ENCODE results near the gene TXNRD2. TPM values are rescaled to one million over a fixed set of nuclear protein-coding genes. Genes with fewer than 3 reads are reported as not detected.

TXNRD2 gene
- total RNA-seq, 1 experiment from 2014 or later: 19.7 TPM

DNA sequence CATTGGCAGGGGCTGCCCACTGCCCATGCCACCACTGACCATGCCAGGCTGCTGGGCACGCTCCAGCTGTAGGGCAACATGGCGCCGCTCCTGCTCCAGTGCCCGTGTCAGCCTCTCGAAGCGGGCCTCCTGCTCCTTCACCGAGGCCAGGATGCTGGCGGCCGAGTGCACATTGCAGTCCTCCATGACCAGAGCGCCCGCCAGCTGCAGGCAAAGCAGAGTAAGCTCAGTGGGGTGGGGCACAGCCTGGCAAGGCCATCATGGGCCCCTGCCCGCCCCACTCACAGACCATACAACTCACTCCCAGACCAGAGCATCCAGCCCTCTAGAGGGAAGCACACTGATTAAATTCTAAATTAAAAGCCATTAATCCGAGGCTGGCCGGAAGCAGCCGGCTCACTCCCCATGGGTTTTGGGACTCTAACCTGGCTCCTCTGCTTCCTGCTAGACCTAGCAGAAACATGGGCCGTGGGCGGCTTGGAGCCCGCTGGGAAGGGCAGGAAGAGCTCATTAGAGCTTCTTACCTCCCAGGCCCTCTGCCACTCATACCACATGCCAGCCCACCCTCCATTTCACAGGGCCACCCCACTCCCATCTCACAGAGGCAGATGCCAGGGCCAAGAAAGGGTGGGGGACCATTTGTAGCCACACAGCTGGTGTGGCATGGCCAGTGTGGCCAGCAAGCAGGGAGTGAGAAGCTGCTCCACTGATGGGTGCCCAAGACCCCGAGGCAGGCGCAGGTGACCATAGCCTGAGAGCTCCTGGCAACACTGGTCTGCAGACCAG lies 49.2 kb upstream of the TXNRD2 start:
- Histone ChIP-seq H3K4me1 (ENCODE audit: control insufficient read depth in 1 of 2, insufficient read depth in 2 of 2, low read length in 2 of 2) (peaks cover 5 to 12% of the 10 kb centered on the region in 2 experiments), H3K4me2 (ENCODE audit: low read length) (no peak overlapping the region), H3K27ac (ENCODE audit: low read depth, low read length) (no peak overlapping the region), H3K79me2 (ENCODE audit: insufficient read depth, low read length) (no peaks in the 10 kb centered on the region), H3K27me3 (ENCODE audit: insufficient read depth, low read length) (no peaks in the 10 kb centered on the region), H3K9me2 (ENCODE audit: insufficient read depth) (no peaks in the 10 kb centered on the region), H2AFZ (ENCODE audit: low read depth, low read length, poor library complexity, severe bottlenecking) (no peak overlapping the region), H3K9me3 (ENCODE audit: control insufficient read depth in 1 of 2, insufficient read depth in 1 of 2, low read depth in 1 of 2, low read length in 2 of 2) (no peaks in the 10 kb centered on the region), H4K20me1 (ENCODE audit: insufficient read depth) (no peaks in the 10 kb centered on the region), H3K4me3 (replicated peaks in 1 of 2; ENCODE audit: low read depth in 1 of 2, low read length in 2 of 2) (no peak overlapping the region), H3K9ac (ENCODE audit: low read length) (no peak overlapping the region), H3K36me3 (ENCODE audit: control insufficient read depth in 1 of 2, insufficient read depth in 2 of 2, low read length in 2 of 2) (no peaks in the 10 kb centered on the region)
- DNase-seq (ENCODE audit: low read depth, low spot score): no peak
- no TSS peak for BruUV-seq (replicated peaks)
- ChIA-PET CTCF (no interaction called here), RAD21 (ENCODE audit: low non-redundant PET in 1 of 2, low total read pairs in 2 of 2, uncharacterized antibody in 2 of 2, unreplicated experiment in 2 of 2) (no interaction called here), POLR2A (no interaction called here)
- intact Hi-C loops (cut with micrococcal nuclease): no loop called here
- no peak for ATAC-seq
- TF ChIP-seq POLR2AphosphoS5 (IDR thresholded peaks at IDR 0.05; ENCODE audit: low read depth, low read length) (no peak), EGR1 (IDR thresholded peaks at IDR 0.05; ENCODE audit: low read depth) (no peak), SP1 (IDR thresholded peaks at IDR 0.05; ENCODE audit: low read depth) (no peak)

DNA sequence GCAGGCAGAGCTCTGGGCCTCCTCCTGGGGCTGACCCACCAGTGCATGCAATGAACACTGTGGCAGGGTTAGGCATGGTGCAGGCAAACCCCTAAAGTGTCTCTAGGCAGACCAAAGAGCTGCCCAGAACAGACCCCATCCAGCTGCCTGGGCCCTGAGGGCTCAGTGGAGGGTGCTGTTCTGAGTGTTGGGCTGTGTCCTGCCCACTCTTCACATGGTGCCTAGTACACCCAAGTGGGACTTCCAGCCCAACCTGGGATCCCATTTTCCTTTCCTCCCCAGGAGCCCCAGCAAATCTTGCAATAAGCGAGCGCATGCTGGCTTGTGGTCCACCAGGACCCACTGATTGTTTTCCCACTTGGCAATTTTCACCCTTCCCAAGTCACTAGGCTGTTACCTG lies 48.6 kb upstream of the TXNRD2 start:
- Histone ChIP-seq H3K9me2 (ENCODE audit: insufficient read depth) (no peaks in the 10 kb centered on the region), H4K20me1 (ENCODE audit: insufficient read depth) (no peaks in the 10 kb centered on the region), H3K79me2 (ENCODE audit: insufficient read depth, low read length) (peaks cover 4% of the 10 kb centered on the region; the same call in 1 of the 2 replicates), H3K4me3 (replicated peaks in 1 of 2; ENCODE audit: low read depth in 1 of 2, low read length in 2 of 2) (no peak overlapping the region), H3K36me3 (ENCODE audit: control insufficient read depth in 1 of 2, insufficient read depth in 2 of 2, low read length in 2 of 2) (no peaks in the 10 kb centered on the region), H3K4me1 (ENCODE audit: control insufficient read depth in 1 of 2, insufficient read depth in 2 of 2, low read length in 2 of 2) (peaks cover 11 to 18% of the 10 kb centered on the region in 2 experiments), H3K27me3 (ENCODE audit: insufficient read depth, low read length) (no peaks in the 10 kb centered on the region), H3K27ac (ENCODE audit: low read depth, low read length) (no peak overlapping the region), H3K9me3 (ENCODE audit: control insufficient read depth in 1 of 2, insufficient read depth in 1 of 2, low read depth in 1 of 2, low read length in 2 of 2) (no peaks in the 10 kb centered on the region), H3K4me2 (ENCODE audit: low read length) (no peak overlapping the region), H2AFZ (ENCODE audit: low read depth, low read length, poor library complexity, severe bottlenecking) (no peak overlapping the region), H3K9ac (ENCODE audit: low read length) (no peak overlapping the region)
- intact Hi-C loops (cut with micrococcal nuclease): no loop called here
- DNase-seq (ENCODE audit: low read depth, low spot score): no peak
- POLR2A ChIA-PET: no interaction called here
- BruUV-seq (replicated peaks): no TSS peak
- no peak for ATAC-seq
- TF ChIP-seq ELF1 (IDR thresholded peaks at IDR 0.05; ENCODE audit: borderline replicate concordance, low read depth) (no peak), EZH2phosphoT487 (IDR thresholded peaks at IDR 0.05; ENCODE audit: borderline replicate concordance) (no peak), FOSL1 (IDR thresholded peaks at IDR 0.05; ENCODE audit: low read depth) (no peak), SIN3A (IDR thresholded peaks at IDR 0.05; ENCODE audit: low read depth) (no peak), YY1 (IDR thresholded peaks at IDR 0.05; ENCODE audit: extremely low read depth, insufficient replicate concordance, low read depth, low read length) (no peak), JUND (IDR thresholded peaks at IDR 0.05) (no peak), RAD21 (IDR thresholded peaks at IDR 0.05; ENCODE audit: low read depth) (no peak)
- TF ChIP-seq, protein P1, sequence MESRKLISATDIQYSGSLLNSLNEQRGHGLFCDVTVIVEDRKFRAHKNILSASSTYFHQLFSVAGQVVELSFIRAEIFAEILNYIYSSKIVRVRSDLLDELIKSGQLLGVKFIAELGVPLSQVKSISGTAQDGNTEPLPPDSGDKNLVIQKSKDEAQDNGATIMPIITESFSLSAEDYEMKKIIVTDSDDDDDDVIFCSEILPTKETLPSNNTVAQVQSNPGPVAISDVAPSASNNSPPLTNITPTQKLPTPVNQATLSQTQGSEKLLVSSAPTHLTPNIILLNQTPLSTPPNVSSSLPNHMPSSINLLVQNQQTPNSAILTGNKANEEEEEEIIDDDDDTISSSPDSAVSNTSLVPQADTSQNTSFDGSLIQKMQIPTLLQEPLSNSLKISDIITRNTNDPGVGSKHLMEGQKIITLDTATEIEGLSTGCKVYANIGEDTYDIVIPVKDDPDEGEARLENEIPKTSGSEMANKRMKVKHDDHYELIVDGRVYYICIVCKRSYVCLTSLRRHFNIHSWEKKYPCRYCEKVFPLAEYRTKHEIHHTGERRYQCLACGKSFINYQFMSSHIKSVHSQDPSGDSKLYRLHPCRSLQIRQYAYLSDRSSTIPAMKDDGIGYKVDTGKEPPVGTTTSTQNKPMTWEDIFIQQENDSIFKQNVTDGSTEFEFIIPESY (IDR thresholded peaks at IDR 0.05; ENCODE audit: extremely low read depth, insufficient replicate concordance, low read length): no peak
- RAD21 ChIA-PET (ENCODE audit: low non-redundant PET in 1 of 2, low total read pairs in 2 of 2, uncharacterized antibody in 2 of 2, unreplicated experiment in 2 of 2): no interaction called here
- CTCF ChIA-PET: no interaction called here

Data from HCT116 (cell line).